Hepatocyte (in vitro differentiated cells): ENCODE data around the gene GAA. TPM values are rescaled to one million over a fixed set of nuclear protein-coding genes. Genes with fewer than 3 reads are reported as not detected.

ENCODE experiments used
- DNase-seq: peaks from one replicate; pipeline ENCODE4 v3.0.0-alpha.2; 2016; ENCODE audit warnings: low spot score
- H2AFZ ChIP-seq: fragments of 200-600 bp; sonication (generic); 2 replicates; pipeline ENCODE4 v1.6.0; 2016; ENCODE audit warnings: antibody characterized with exemption, mild to moderate bottlenecking
- H3K27ac ChIP-seq: fragments of 200-600 bp; sonication (generic); 2 replicates; pipeline ENCODE4 v1.5.1; 2016; ENCODE audit warnings: mild to moderate bottlenecking
- H3K27me3 ChIP-seq: fragments of 200-600 bp; sonication (generic); 2 replicates; pipeline ENCODE4 v1.6.1; 2016
- H3K36me3 ChIP-seq: fragments of 200-600 bp; sonication (generic); replicated peaks from 2 replicates; pipeline ENCODE4 v1.5.1; 2016; ENCODE audit warnings: low read depth; ENCODE audit not compliant: insufficient read depth
- H3K4me1 ChIP-seq: fragments of 200-600 bp; sonication (generic); 2 replicates; pipeline ENCODE4 v1.5.1; 2016; ENCODE audit warnings: mild to moderate bottlenecking, moderate library complexity; ENCODE audit not compliant: insufficient read depth
- H3K4me2 ChIP-seq: fragments of 200-600 bp; sonication (generic); 2 replicates; pipeline ENCODE4 v1.6.0; 2016
- H3K4me3 ChIP-seq: fragments of 200-600 bp; sonication (generic); 2 replicates; pipeline ENCODE4 v1.5.1; 2016; ENCODE audit warnings: mild to moderate bottlenecking
- H3K79me2 ChIP-seq: fragments of 200-600 bp; sonication (generic); 2 replicates; pipeline ENCODE4 v1.6.0; 2017; ENCODE audit warnings: mild to moderate bottlenecking
- H3K9me2 ChIP-seq: fragments of 200-600 bp; sonication (generic); replicated peaks from 2 replicates; pipeline ENCODE4 v1.6.0; 2017; ENCODE audit warnings: mild to moderate bottlenecking; ENCODE audit not compliant: insufficient read depth
- H3K9me3 ChIP-seq: fragments of 200-600 bp; sonication (generic); 2 replicates; pipeline ENCODE4 v1.5.1; 2016; ENCODE audit warnings: low read depth, mild to moderate bottlenecking
- H4K20me1 ChIP-seq: fragments of 200-600 bp; sonication (generic); 2 replicates; pipeline ENCODE4 v1.6.0; 2016; ENCODE audit warnings: mild to moderate bottlenecking; ENCODE audit not compliant: insufficient read depth, poor library complexity, severe bottlenecking
- EZH2 ChIP-seq: fragments of 200-600 bp; sonication (generic); IDR thresholded peaks from 2 replicates; pipeline ENCODE4 v1.6.1; 2016; ENCODE audit warnings: antibody characterized with exemption, mild to moderate bottlenecking, borderline replicate concordance
- EZH2phosphoT487 ChIP-seq: fragments of 200-600 bp; sonication (generic); IDR thresholded peaks from one replicate; pipeline ENCODE4 v1.6.1; 2018; ENCODE audit warnings: antibody characterized with exemption, mild to moderate bottlenecking, low read depth, moderate library complexity; ENCODE audit not compliant: unreplicated experiment, severe bottlenecking
- WGBS: methylation state at CpG from one replicate; pipeline ENCODE4 v1.1.6; 2016; ENCODE audit warnings: low lambda C conversion rate; ENCODE audit errors: missing lambda C conversion rate; 5-methylcytosine and 5-hydroxymethylcytosine counted together
- polyA plus RNA-seq: library from polyadenylated mRNA; unstranded; fragments of >200 nt; fragmentation: Nextera tagmentation; extraction: Ambion mirVana; gene quantifications from 2 replicates; pipeline ENCODE4 v1.2.1, GENCODE V29; 2016
- total RNA-seq: library from RNA; depleted of rRNA; stranded (reverse); fragments of >200 nt; gene quantifications from 2 replicates; pipeline ENCODE4 v1.2.3, GENCODE V29; 2014
- TF ChIP-seq, protein P1 (sequence below): fragments of 200-600 bp; sonication (generic); IDR thresholded peaks from 2 replicates; pipeline ENCODE4 v1.5.1; 2016; ENCODE audit warnings: antibody characterized with exemption, mild to moderate bottlenecking; ENCODE audit not compliant: poor library complexity

GAA gene
- total and polyA plus RNA-seq, 2 experiments from 2014 or later = 37.1 to 43.1 TPM

DNA sequence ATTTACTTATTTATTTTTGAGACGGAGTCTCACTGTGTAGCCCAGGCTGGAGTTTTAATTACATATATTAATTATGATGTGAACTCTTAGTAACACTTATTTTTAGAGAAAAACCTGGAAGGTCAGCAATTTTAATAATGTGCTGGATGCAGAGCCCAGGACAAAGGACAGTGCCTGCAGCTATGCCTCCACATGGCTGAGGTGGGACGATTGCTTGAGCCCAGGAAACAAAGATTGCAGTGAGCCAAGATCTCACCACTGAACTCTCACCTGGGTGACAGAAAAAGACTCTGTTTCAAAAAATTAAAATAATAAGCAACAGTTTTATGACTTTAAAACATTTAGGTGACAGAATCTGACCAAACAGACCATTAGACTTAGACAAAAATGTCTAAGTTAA lies 57.5 kb downstream of the GAA start:
- no peaks in the 10 kb centered on the region for H3K4me1 ChIP-seq
- no peaks in the 10 kb centered on the region for H3K9me3 ChIP-seq
- no peak overlapping the region for H3K27ac ChIP-seq
- H3K79me2 ChIP-seq = no peaks in the 10 kb centered on the region
- TF ChIP-seq EZH2 = no peak
- no peak for TF ChIP-seq EZH2phosphoT487
- TF ChIP-seq, protein P1, sequence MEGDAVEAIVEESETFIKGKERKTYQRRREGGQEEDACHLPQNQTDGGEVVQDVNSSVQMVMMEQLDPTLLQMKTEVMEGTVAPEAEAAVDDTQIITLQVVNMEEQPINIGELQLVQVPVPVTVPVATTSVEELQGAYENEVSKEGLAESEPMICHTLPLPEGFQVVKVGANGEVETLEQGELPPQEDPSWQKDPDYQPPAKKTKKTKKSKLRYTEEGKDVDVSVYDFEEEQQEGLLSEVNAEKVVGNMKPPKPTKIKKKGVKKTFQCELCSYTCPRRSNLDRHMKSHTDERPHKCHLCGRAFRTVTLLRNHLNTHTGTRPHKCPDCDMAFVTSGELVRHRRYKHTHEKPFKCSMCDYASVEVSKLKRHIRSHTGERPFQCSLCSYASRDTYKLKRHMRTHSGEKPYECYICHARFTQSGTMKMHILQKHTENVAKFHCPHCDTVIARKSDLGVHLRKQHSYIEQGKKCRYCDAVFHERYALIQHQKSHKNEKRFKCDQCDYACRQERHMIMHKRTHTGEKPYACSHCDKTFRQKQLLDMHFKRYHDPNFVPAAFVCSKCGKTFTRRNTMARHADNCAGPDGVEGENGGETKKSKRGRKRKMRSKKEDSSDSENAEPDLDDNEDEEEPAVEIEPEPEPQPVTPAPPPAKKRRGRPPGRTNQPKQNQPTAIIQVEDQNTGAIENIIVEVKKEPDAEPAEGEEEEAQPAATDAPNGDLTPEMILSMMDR = no peak
- DNase-seq = no peak
- no peak overlapping the region for H3K4me3 ChIP-seq
- H3K27me3 ChIP-seq = peaks cover 2% of the 10 kb centered on the region
- H3K36me3 ChIP-seq = no peaks in the 10 kb centered on the region
- H4K20me1 ChIP-seq = no peaks in the 10 kb centered on the region
- H3K9me2 ChIP-seq = no peaks in the 10 kb centered on the region
- H2AFZ ChIP-seq = no peak overlapping the region
- no peak overlapping the region for H3K4me2 ChIP-seq
- WGBS = 61% methylated on average over 2 of the region's 2 CpGs

DNA sequence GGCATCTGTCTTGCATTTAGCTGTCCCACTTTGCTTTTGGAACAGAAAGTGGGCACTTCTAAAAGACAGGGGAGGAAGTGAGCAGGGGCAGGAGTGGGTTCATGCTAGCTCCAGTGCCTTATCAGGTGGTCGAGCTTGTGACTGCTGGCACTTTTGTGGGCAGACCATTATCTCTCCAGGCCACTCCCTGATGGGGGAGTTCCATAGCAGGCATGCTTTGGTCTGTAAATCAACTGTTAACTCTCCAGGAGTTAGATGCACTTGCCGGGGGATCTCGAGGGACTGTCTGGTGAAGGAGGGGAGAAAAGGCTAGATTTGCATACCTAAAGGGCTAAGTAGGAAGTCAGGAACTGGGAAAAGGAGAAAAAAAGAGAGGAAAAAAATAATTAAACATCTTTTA lies 59.2 kb downstream of the GAA start:
- H3K79me2 ChIP-seq = no peaks in the 10 kb centered on the region
- DNase-seq = no peak
- no peak overlapping the region for H3K4me3 ChIP-seq
- H4K20me1 ChIP-seq = no peaks in the 10 kb centered on the region
- no peaks in the 10 kb centered on the region for H3K36me3 ChIP-seq
- no peaks in the 10 kb centered on the region for H3K4me1 ChIP-seq
- no peak overlapping the region for H3K27ac ChIP-seq
- peaks cover 2% of the 10 kb centered on the region for H3K27me3 ChIP-seq
- no peaks in the 10 kb centered on the region for H3K9me3 ChIP-seq
- no peak overlapping the region for H2AFZ ChIP-seq
- WGBS = 26% methylated on average over 3 of the region's 3 CpGs
- H3K4me2 ChIP-seq = no peak overlapping the region
- TF ChIP-seq EZH2phosphoT487 = no peak
- TF ChIP-seq, protein P1 = no peak
- TF ChIP-seq EZH2 = no peak
- no peaks in the 10 kb centered on the region for H3K9me2 ChIP-seq

DNA sequence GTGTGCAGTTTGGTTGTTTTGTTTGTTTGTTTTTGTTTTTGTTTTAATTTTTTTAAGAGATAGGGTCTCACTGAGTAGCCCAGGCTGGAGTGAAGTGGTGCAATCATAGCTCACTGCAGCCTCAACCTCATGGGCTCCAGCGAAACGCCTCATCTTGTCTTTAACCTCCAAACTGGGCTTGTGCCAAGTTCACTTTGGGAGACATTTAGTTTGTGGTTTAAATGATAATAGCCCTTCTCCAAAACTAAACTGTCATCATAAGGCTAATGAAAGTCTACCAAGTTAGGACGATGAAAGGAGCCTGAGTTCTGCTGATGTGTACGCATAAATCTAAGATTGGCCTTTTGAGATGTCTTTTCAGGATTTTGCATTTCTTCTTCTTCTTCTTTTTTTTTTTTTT lies 62.0 kb downstream of the GAA start:
- DNase-seq = no peak
- Histone ChIP-seq H3K4me3 (no peak overlapping the region), H3K9me2 (no peaks in the 10 kb centered on the region), H4K20me1 (no peaks in the 10 kb centered on the region), H2AFZ (no peak overlapping the region), H3K36me3 (no peaks in the 10 kb centered on the region), H3K9me3 (no peaks in the 10 kb centered on the region), H3K27me3 (peaks cover 2% of the 10 kb centered on the region), H3K4me2 (no peak overlapping the region), H3K27ac (no peak overlapping the region), H3K4me1 (no peaks in the 10 kb centered on the region), H3K79me2 (no peaks in the 10 kb centered on the region)
- 89% methylated on average over 4 of the region's 4 CpGs for WGBS
- TF ChIP-seq, protein P1 = no peak
- no peak for TF ChIP-seq EZH2
- TF ChIP-seq EZH2phosphoT487 = no peak

DNA sequence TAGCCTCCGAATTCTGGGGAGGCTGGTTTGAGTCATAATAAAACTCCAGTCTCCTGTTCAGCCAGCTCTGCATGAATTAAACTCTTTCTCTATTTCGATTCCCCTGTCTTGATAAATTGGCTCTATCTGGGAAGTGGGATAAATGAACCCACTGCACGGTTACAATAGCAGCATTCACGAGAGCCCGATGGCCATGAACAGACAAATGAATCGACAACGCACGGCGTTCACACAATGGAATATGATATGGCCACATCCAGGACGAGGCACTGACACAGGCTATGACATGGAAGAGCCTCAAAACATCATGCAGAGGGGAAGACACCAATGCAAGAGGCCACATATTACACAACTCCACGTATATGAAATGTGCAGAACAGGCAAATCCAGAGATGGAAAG lies 62.8 kb downstream of the GAA start:
- Histone ChIP-seq H3K36me3 (no peaks in the 10 kb centered on the region), H3K9me2 (no peaks in the 10 kb centered on the region), H4K20me1 (no peaks in the 10 kb centered on the region), H3K4me3 (no peak overlapping the region), H3K4me2 (no peak overlapping the region), H3K4me1 (no peaks in the 10 kb centered on the region), H3K9me3 (no peaks in the 10 kb centered on the region), H3K27me3 (peaks cover 2% of the 10 kb centered on the region), H2AFZ (no peak overlapping the region), H3K79me2 (no peaks in the 10 kb centered on the region), H3K27ac (no peak overlapping the region)
- no peak for TF ChIP-seq EZH2
- TF ChIP-seq EZH2phosphoT487 = no peak
- DNase-seq = no peak
- WGBS = 85% methylated on average over 11 of the region's 11 CpGs
